HepG2 (cell line): ENCODE data around the gene MOK. TPM values are rescaled to one million over a fixed set of nuclear protein-coding genes. Genes with fewer than 3 reads are reported as not detected.

Source experiments
- ATAC-seq: fragments of 200-7000 bp; cut with Tn5 transposase; 3 replicates; pipeline ENCODE4 v1.9.1; 2020; ENCODE audit warnings: mild to moderate bottlenecking, moderate library complexity
- BruUV-seq: library from RNA; stranded (reverse); fragments of 400-500 nt; replicated peaks from 2 replicates; lab custom pipeline; 2021; lab: Mats Ljungman, UMichigan
- CTCF ChIA-PET: fragments of 300-600 bp; formaldehyde crosslinking; extraction: SDS; loops from one replicate; lab custom pipeline; 2021; ENCODE audit warnings: low total read pairs, inconsistent platforms, low intra/inter-chr PET ratio; lab: Yijun Ruan, JAX
- POLR2A ChIA-PET: fragments of 350-600 bp; sonication (Branson Sonifier 250); formaldehyde crosslinking; loops from one replicate; lab custom pipeline; 2020; ENCODE audit warnings: antibody characterized with exemption, inconsistent platforms; lab: Yijun Ruan, JAX
- DNase-seq: peaks from one replicate; pipeline ENCODE4 v3.0.0-alpha.2; 2015; ENCODE audit warnings: low spot score
- FAIRE-seq: peaks from 3 replicates; lab custom pipeline; 2011; peaks lifted over from hg19 to GRCh38; lab: Jason Lieb, UNC
- H2AFZ ChIP-seq: one replicate; pipeline ENCODE4 v1.6.1; 2011; ENCODE audit warnings: low read length, inconsistent platforms
- H3K27ac ChIP-seq: fragments of 300-600 bp; 3 replicates; pipeline ENCODE4 v1.8.0; 2011; ENCODE audit warnings: mixed run types, mild to moderate bottlenecking, mixed read lengths, low read length, inconsistent platforms; ENCODE audit not compliant: insufficient read depth; ENCODE audit errors: extremely low read length
- H3K27me3 ChIP-seq, 2 experiments: fragments of 200-600 bp in 1 of 2; 2 replicates in 1 of 2; 3 replicates in 1 of 2; pipeline versions ENCODE4 v1.6.0 to v1.8.0; 2011; ENCODE audit warnings: low read length in 2 of 2, mild to moderate bottlenecking in 2 of 2, moderate library complexity in 2 of 2, inconsistent platforms in 1 of 2; ENCODE audit not compliant: insufficient read depth in 2 of 2, control insufficient read depth in 1 of 2
- H3K36me3 ChIP-seq, 2 experiments: fragments of 200-600 bp in 1 of 2; replicated peaks in 1 of 2; 2 replicates in 1 of 2; 3 replicates in 1 of 2; pipeline versions ENCODE4 v1.5.1 to v1.8.0; 2011; ENCODE audit warnings: low read length in 2 of 2, inconsistent platforms in 1 of 2; ENCODE audit not compliant: insufficient read depth in 2 of 2, control insufficient read depth in 1 of 2
- H3K4me1 ChIP-seq: 2 replicates; pipeline ENCODE4 v1.5.1; 2012; ENCODE audit warnings: low read length, inconsistent platforms; ENCODE audit not compliant: insufficient read depth
- H3K4me2 ChIP-seq: 2 replicates; pipeline ENCODE4 v1.6.0; 2011; ENCODE audit warnings: low read depth, low read length, inconsistent platforms
- H3K4me3 ChIP-seq, 3 experiments: fragments of 200-600 bp in 1 of 3; sonication (generic), shearing (Covaris generic) in 1 of 3; replicated peaks in 1 of 3; 2 replicates each; pipeline ENCODE4 v1.5.1; 2011 to 2016; ENCODE audit warnings: low read length in 3 of 3, inconsistent platforms in 2 of 3, low read depth in 2 of 3, mild to moderate bottlenecking in 2 of 3, control low read depth in 1 of 3, mixed read lengths in 1 of 3; ENCODE audit not compliant: insufficient read depth in 1 of 3
- H3K79me2 ChIP-seq: one replicate; pipeline ENCODE4 v1.6.1; 2011; ENCODE audit warnings: low read length, inconsistent platforms; ENCODE audit not compliant: insufficient read depth
- H3K9ac ChIP-seq: 2 replicates; pipeline ENCODE4 v1.6.0; 2011; ENCODE audit warnings: mild to moderate bottlenecking, low read depth, low read length, inconsistent platforms; ENCODE audit not compliant: insufficient read depth
- H3K9me3 ChIP-seq: 2 replicates; pipeline ENCODE4 v1.5.1; 2012; ENCODE audit warnings: mild to moderate bottlenecking, low read length
- H4K20me1 ChIP-seq: 2 replicates; pipeline ENCODE4 v1.6.0; 2011; ENCODE audit warnings: inconsistent platforms, mild to moderate bottlenecking, low read length, moderate library complexity; ENCODE audit not compliant: insufficient read depth
- AGO1 ChIP-seq: fragments of 200-400 bp; formaldehyde crosslinking; IDR thresholded peaks from 2 replicates; pipeline ENCODE4 v1.6.1; 2017; ENCODE audit warnings: mild to moderate bottlenecking, low read depth, low read length, moderate library complexity; ENCODE audit not compliant: poor library complexity, severe bottlenecking
- CHCHD3 ChIP-seq: sonication (generic); formaldehyde crosslinking; IDR thresholded peaks from 2 replicates; pipeline ENCODE4 v1.8.0; 2022; ENCODE audit warnings: mild to moderate bottlenecking, missing genetic modification reagents, moderate library complexity
- HHEX ChIP-seq: IDR thresholded peaks from 2 replicates; pipeline ENCODE4 v1.6.1; 2016; ENCODE audit warnings: control low read depth
- HNF4A ChIP-seq: sonication (generic); formaldehyde crosslinking; IDR thresholded peaks from 2 replicates; pipeline ENCODE4 v1.4.0; 2020; ENCODE audit warnings: missing genetic modification reagents
- NONO ChIP-seq, 2 experiments: fragments of 450-650 bp in 1 of 2; sonication (generic) in 1 of 2; formaldehyde crosslinking in 1 of 2; IDR thresholded peaks in 1 of 2; conservative IDR thresholded peaks in 1 of 2; 2 replicates each; pipeline versions ENCODE4 v1.6.1 to v1.8.0; 2017 to 2022; ENCODE audit warnings: mild to moderate bottlenecking in 1 of 2, missing genetic modification reagents in 1 of 2, moderate library complexity in 1 of 2
- ZFP62 ChIP-seq: sonication (generic); formaldehyde crosslinking; IDR thresholded peaks from 2 replicates; pipeline ENCODE4 v1.4.0; 2020; ENCODE audit warnings: missing genetic modification reagents
- ZNF747 ChIP-seq: sonication (generic); formaldehyde crosslinking; IDR thresholded peaks from 2 replicates; pipeline ENCODE4 v1.8.1; 2023; ENCODE audit warnings: missing genetic modification reagents, mild to moderate bottlenecking, borderline replicate concordance
- ZNF780A ChIP-seq: sonication (generic); formaldehyde crosslinking; IDR thresholded peaks from 2 replicates; pipeline ENCODE4 v1.8.0; 2022; ENCODE audit warnings: mild to moderate bottlenecking, missing genetic modification reagents, moderate library complexity
- WGBS: methylation state at CpG from one replicate; pipeline ENCODE4 v1.1.6; 2017; ENCODE audit warnings: low lambda C conversion rate; 5-methylcytosine and 5-hydroxymethylcytosine counted together
- in situ Hi-C: cut with HindIII; loops from 2 replicates; pipeline ENCODE4 v1.10.0; 2017; ENCODE audit warnings: low pct_unique_long_range_greater_than_20kb; ENCODE audit not compliant: extremely low pct_ligation_motif_present
- intact Hi-C: fragments of 100-400 bp; cut with micrococcal nuclease; formaldehyde crosslinking; loops from one replicate; pipeline ENCODE4 v1.10.0; 2022; ENCODE audit not compliant: unreplicated experiment
- polyA plus RNA-seq, 8 experiments: library from polyadenylated mRNA; depleted of rRNA in 3 of 8; stranded (reverse) in 7 of 8; unstranded in 1 of 8; fragments of >200 nt; fragmentation: Illumina TruSeq in 4 of 8; extraction: Trizol in 4 of 8; gene quantifications; 2 replicates each; pipeline versions ENCODE4 v1.2.1 to v1.2.3, GENCODE V29; 2011 to 2016; ENCODE audit warnings: low read depth in 4 of 8, missing spikeins in 1 of 8, mixed read lengths in 1 of 8; ENCODE audit not compliant: insufficient read depth in 1 of 8
- total RNA-seq, 5 experiments: library from RNA; depleted of rRNA; stranded (reverse); fragments of >200 nt; fragmentation: Illumina TruSeq; extraction: Trizol; gene quantifications; 2 replicates each; pipeline ENCODE4 v1.2.3, GENCODE V29; 2016; ENCODE audit warnings: low read depth in 1 of 5
- TF ChIP-seq, protein P1 (sequence below): sonication (generic); formaldehyde crosslinking; conservative IDR thresholded peaks from 2 replicates; pipeline ENCODE4 v1.4.0; 2020; ENCODE audit warnings: mild to moderate bottlenecking, missing genetic modification reagents, moderate library complexity
- TF ChIP-seq, protein P2 (sequence below): sonication (generic); formaldehyde crosslinking; IDR thresholded peaks from 2 replicates; pipeline ENCODE4 v1.5.0; 2020; ENCODE audit warnings: missing genetic modification reagents
- TF ChIP-seq, protein P3 (sequence below), 2 experiments: fragments of 450-650 bp in 1 of 2; sonication (generic) in 1 of 2; formaldehyde crosslinking; IDR thresholded peaks; 2 replicates each; pipeline versions ENCODE4 v1.5.0 to v1.8.0; 2020 to 2022; ENCODE audit warnings: mild to moderate bottlenecking in 1 of 2, missing genetic modification reagents in 1 of 2

The MOK gene
- total and polyA plus RNA-seq, 2 of the 13 experiments (the other 11 are each of a cell fraction or from before 2014, with no cell fraction given), result 15.3 to 16.9 TPM

DNA sequence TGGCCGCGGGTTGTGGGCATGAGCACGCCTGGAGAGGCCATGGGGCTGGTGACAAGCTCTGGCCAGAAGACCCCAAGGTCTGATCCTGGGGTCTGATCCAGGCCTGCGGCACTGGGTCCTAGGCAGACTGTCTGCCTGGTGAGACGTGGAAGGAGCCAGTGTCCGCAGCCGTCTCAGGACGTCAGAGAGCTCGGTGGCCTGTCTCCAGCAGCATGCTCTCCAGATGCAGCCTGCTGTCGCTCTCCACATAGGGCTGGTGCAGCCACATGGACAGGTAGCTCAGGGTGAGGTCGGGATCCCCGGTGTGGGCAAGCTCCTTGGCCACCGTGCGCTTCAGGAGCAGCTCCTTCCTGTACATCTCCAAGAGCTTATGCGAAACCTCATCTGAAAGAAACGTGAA is 43.4 kb upstream of the MOK start:
- no peak overlapping the region for H3K4me3 ChIP-seq
- no peaks in the 10 kb centered on the region for H3K9me3 ChIP-seq
- CTCF ChIA-PET, result no interaction called here
- no peak overlapping the region for H3K4me2 ChIP-seq
- FAIRE-seq (no peak), DNase-seq (no peak), ATAC-seq (no peak)
- TF ChIP-seq, protein P1, sequence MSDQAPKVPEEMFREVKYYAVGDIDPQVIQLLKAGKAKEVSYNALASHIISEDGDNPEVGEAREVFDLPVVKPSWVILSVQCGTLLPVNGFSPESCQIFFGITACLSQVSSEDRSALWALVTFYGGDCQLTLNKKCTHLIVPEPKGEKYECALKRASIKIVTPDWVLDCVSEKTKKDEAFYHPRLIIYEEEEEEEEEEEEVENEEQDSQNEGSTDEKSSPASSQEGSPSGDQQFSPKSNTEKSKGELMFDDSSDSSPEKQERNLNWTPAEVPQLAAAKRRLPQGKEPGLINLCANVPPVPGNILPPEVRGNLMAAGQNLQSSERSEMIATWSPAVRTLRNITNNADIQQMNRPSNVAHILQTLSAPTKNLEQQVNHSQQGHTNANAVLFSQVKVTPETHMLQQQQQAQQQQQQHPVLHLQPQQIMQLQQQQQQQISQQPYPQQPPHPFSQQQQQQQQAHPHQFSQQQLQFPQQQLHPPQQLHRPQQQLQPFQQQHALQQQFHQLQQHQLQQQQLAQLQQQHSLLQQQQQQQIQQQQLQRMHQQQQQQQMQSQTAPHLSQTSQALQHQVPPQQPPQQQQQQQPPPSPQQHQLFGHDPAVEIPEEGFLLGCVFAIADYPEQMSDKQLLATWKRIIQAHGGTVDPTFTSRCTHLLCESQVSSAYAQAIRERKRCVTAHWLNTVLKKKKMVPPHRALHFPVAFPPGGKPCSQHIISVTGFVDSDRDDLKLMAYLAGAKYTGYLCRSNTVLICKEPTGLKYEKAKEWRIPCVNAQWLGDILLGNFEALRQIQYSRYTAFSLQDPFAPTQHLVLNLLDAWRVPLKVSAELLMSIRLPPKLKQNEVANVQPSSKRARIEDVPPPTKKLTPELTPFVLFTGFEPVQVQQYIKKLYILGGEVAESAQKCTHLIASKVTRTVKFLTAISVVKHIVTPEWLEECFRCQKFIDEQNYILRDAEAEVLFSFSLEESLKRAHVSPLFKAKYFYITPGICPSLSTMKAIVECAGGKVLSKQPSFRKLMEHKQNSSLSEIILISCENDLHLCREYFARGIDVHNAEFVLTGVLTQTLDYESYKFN (CRISPR knock-in tag), result no peak
- TF ChIP-seq AGO1 (no peak), CHCHD3 (CRISPR knock-in tag) (no peak), HNF4A (CRISPR knock-in tag) (no peak), HHEX (CRISPR knock-in tag) (no peak), ZNF747 (CRISPR knock-in tag) (no peak), NONO (IDR thresholded peaks at IDR 0.05) (no peak), NONO (CRISPR knock-in tag; conservative IDR thresholded peaks at IDR 0.05) (no peak), ZNF780A (CRISPR knock-in tag) (no peak), ZFP62 (no peak)
- TF ChIP-seq, protein P2, sequence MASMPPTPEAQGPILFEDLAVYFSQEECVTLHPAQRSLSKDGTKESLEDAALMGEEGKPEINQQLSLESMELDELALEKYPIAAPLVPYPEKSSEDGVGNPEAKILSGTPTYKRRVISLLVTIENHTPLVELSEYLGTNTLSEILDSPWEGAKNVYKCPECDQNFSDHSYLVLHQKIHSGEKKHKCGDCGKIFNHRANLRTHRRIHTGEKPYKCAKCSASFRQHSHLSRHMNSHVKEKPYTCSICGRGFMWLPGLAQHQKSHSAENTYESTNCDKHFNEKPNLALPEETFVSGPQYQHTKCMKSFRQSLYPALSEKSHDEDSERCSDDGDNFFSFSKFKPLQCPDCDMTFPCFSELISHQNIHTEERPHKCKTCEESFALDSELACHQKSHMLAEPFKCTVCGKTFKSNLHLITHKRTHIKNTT (CRISPR knock-in tag), result no peak
- TF ChIP-seq, protein P3, sequence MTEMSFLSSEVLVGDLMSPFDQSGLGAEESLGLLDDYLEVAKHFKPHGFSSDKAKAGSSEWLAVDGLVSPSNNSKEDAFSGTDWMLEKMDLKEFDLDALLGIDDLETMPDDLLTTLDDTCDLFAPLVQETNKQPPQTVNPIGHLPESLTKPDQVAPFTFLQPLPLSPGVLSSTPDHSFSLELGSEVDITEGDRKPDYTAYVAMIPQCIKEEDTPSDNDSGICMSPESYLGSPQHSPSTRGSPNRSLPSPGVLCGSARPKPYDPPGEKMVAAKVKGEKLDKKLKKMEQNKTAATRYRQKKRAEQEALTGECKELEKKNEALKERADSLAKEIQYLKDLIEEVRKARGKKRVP (CRISPR knock-in tag; IDR thresholded peaks at IDR 0.05), result no peak
- no peaks in the 10 kb centered on the region for H3K27me3 ChIP-seq
- in situ Hi-C loops (no loop called here), intact Hi-C loops (no loop called here)
- H3K27ac ChIP-seq, result no peak overlapping the region
- POLR2A ChIA-PET, result no interaction called here
- H2AFZ ChIP-seq, result no peak overlapping the region
- no peak overlapping the region for H3K9ac ChIP-seq
- peaks cover 17 to 38% of the 10 kb centered on the region in 2 experiments for H3K36me3 ChIP-seq
- no peaks in the 10 kb centered on the region for H4K20me1 ChIP-seq
- BruUV-seq, result no TSS peak
- WGBS, result over 99% methylated on average over 11 of the region's 16 CpGs
- peaks cover 17% of the 10 kb centered on the region for H3K4me1 ChIP-seq
- no peaks in the 10 kb centered on the region for H3K79me2 ChIP-seq
